Peyer's patch (tissue), 4 donors: ENCODE results near the gene ACOT6.

Experiments
- CTCF ChIP-seq, 6 experiments: fragments of 450-650 bp in 4 of 6; fragments of 200-600 bp in 2 of 6; sonication (generic) in 1 of 6; IDR thresholded peaks; one replicate each; pipeline ENCODE4 v1.5.1; 2017 to 2019; ENCODE audit warnings: antibody characterized with exemption in 6 of 6, mild to moderate bottlenecking in 3 of 6, moderate library complexity in 1 of 6
- POLR2A ChIP-seq, 2 donors: fragments of 450-650 bp; IDR thresholded peaks; one replicate each; pipeline ENCODE4 v1.5.1; 2017; ENCODE audit warnings: antibody characterized with exemption in 2 of 2, mild to moderate bottlenecking in 2 of 2, moderate library complexity in 2 of 2

- TF ChIP-seq POLR2A (IDR thresholded peaks at IDR 0.05) (no peak), CTCF (IDR thresholded peaks at IDR 0.05) (no peak)
These were observed 38.7 kb downstream of the ACOT6 start for GRCh38 chr14:73651005-73651404.
